ENCODE results near the gene KLK1. TPM values are rescaled to one million over a fixed set of nuclear protein-coding genes. Genes with fewer than 3 reads are reported as not detected.

KLK1 gene
- polyA plus RNA-seq, 2 of the 4 experiments (the other 2 are of a cell fraction): 0.30 TPM; not detected in 1

- no peak for TF ChIP-seq HOXB13 (CRISPR knock-in tag; IDR thresholded peaks at IDR 0.05; ENCODE audit: low read depth)
- TF ChIP-seq ESRRA (IDR thresholded peaks at IDR 0.05; ENCODE audit: borderline replicate concordance, low read length): no peak
- TF ChIP-seq RAD21 (conservative IDR thresholded peaks at IDR 0.05 in 1 of 2, IDR thresholded peaks at IDR 0.05 in 1 of 2): no peak
- TF ChIP-seq REST (IDR thresholded peaks at IDR 0.05): no peak
- TF ChIP-seq, protein P1, sequence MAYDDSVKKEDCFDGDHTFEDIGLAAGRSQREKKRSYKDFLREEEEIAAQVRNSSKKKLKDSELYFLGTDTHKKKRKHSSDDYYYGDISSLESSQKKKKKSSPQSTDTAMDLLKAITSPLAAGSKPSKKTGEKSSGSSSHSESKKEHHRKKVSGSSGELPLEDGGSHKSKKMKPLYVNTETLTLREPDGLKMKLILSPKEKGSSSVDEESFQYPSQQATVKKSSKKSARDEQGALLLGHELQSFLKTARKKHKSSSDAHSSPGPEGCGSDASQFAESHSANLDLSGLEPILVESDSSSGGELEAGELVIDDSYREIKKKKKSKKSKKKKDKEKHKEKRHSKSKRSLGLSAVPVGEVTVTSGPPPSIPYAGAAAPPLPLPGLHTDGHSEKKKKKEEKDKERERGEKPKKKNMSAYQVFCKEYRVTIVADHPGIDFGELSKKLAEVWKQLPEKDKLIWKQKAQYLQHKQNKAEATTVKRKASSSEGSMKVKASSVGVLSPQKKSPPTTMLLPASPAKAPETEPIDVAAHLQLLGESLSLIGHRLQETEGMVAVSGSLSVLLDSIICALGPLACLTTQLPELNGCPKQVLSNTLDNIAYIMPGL (CRISPR knock-in tag; IDR thresholded peaks at IDR 0.05; ENCODE audit: borderline replicate concordance): no peak
- TF ChIP-seq GATA3 (IDR thresholded peaks at IDR 0.05; ENCODE audit: borderline replicate concordance): no peak
- TF ChIP-seq CEBPB (IDR thresholded peaks at IDR 0.05): no peak
- TF ChIP-seq ZSCAN20 (CRISPR knock-in tag; IDR thresholded peaks at IDR 0.05): no peak
- TF ChIP-seq POLR2A (IDR thresholded peaks at IDR 0.05; ENCODE audit: low read length): no peak
- no peak for TF ChIP-seq SREBF2 (IDR thresholded peaks at IDR 0.05)
- no peak for TF ChIP-seq CBX8 (IDR thresholded peaks at IDR 0.05)
- Histone ChIP-seq H3K9me3 (no peaks in the 10 kb centered on the region), H3K4me1 (peaks cover 9% of the 10 kb centered on the region; the same call in 2 of the 3 replicates), H3K27ac (no peak overlapping the region), H3K4me3 (no peak overlapping the region), H3K4me2 (no peak overlapping the region)
- CTCF ChIA-PET: interaction anchor here (1.0 to 11.9 kb wide), 10 partner anchors 8 to 305 kb away, joined by 3 to 121 read pairs (median 6); no protein-coding TSS in a partner anchor
- DNase-seq (ENCODE audit: low read depth in 1 of 2, low spot score in 1 of 2): no peak
- no peak for FAIRE-seq
- peak; percentile 0 to 1; a peak in 2 of 6 replicates for ATAC-seq
- POLR2A ChIA-PET: interaction anchor here (0.6 to 0.8 kb wide), 2 partner anchors 10 to 248 kb away, joined by 3 to 4 read pairs; no protein-coding TSS in a partner anchor
- 75% methylated on average over 44 of the region's 47 CpGs for WGBS (ENCODE audit: missing lambda C conversion rate)
These were observed 31.9 kb downstream of the KLK1 start for GRCh38 chr19:50791594-50792271.

DNA sequence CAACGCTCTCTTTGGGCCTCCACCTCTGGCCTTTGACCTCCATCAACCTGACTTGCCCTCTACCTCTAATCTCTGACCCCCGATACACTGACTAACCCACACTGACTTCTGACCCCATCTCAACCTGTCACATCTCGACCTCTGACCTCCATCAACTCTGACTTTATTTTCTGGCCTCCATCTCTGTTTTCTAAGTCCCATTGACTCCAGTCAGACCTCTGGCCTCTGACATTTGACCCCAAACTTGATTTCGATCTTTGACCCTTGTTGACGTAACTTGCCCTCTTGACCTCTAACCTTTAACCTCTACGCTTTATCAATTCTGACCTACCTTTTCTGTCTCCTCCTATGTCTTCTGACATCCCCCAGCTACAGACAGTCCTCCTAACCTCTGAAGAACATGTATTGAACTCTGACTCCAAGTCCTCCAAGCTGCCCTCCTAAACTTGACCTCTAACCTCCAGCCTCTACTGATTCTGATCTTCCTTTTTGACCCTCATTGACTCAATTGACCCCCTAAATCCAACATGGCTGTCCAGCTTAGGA is 32.6 kb downstream of the KLK1 start:
- DNase-seq (ENCODE audit: low read depth in 1 of 2, low spot score in 1 of 2): no peak
- peaks cover 9% of the 10 kb centered on the region; the same call in 2 of the 3 replicates for H3K4me1 ChIP-seq
- no peak for FAIRE-seq
- ChIA-PET CTCF (interaction anchor here (1.0 to 11.9 kb wide), 6 partner anchors 10 to 253 kb away, joined by 3 to 121 read pairs (median 6); no protein-coding TSS in a partner anchor), POLR2A (no interaction called here)
- H3K9me3 ChIP-seq: no peaks in the 10 kb centered on the region
- H3K27ac ChIP-seq: no peak overlapping the region
- ATAC-seq: no peak
- 86% methylated on average over 6 of the region's 6 CpGs for WGBS (ENCODE audit: missing lambda C conversion rate)
- H3K4me2 ChIP-seq: no peak overlapping the region
- H3K4me3 ChIP-seq: no peak overlapping the region
- TF ChIP-seq POLR2A (IDR thresholded peaks at IDR 0.05; ENCODE audit: low read length) (no peak), REST (IDR thresholded peaks at IDR 0.05) (no peak), RARB (CRISPR knock-in tag; IDR thresholded peaks at IDR 0.05) (peak; percentile 52; the same call in 1 of the 2 replicates), PHF8 (IDR thresholded peaks at IDR 0.05; ENCODE audit: borderline replicate concordance, low read depth) (no peak), ZFP36 (IDR thresholded peaks at IDR 0.05; ENCODE audit: borderline replicate concordance, partially characterized antibody) (no peak), FOSB (CRISPR knock-in tag; IDR thresholded peaks at IDR 0.05) (no peak), KDM5A (IDR thresholded peaks at IDR 0.05) (no peak), FOSL2 (IDR thresholded peaks at IDR 0.05) (no peak), FOSL2 (CRISPR knock-in tag; IDR thresholded peaks at IDR 0.05) (0 out of 2 replicates have a peak, but pooled peaks have one; percentile 12), RCOR1 (IDR thresholded peaks at IDR 0.05; ENCODE audit: low read depth, low read length) (0 out of 2 replicates have a peak, but pooled peaks have one; percentile 46), CEBPB (IDR thresholded peaks at IDR 0.05) (no peak), NR3C1 (IDR thresholded peaks at IDR 0.05) (no peak), HOXA7 (CRISPR knock-in tag; IDR thresholded peaks at IDR 0.05) (no peak), ESRRA (IDR thresholded peaks at IDR 0.05; ENCODE audit: borderline replicate concordance, low read length) (peak; percentile 93), CHD2 (IDR thresholded peaks at IDR 0.05; ENCODE audit: low read length, partially characterized antibody) (peak; percentile 19), HDAC2 (IDR thresholded peaks at IDR 0.05) (no peak), NPAS2 (CRISPR knock-in tag; IDR thresholded peaks at IDR 0.05; ENCODE audit: borderline replicate concordance) (no peak), MAX (IDR thresholded peaks at IDR 0.05) (no peak)
- TF ChIP-seq, protein P2, sequence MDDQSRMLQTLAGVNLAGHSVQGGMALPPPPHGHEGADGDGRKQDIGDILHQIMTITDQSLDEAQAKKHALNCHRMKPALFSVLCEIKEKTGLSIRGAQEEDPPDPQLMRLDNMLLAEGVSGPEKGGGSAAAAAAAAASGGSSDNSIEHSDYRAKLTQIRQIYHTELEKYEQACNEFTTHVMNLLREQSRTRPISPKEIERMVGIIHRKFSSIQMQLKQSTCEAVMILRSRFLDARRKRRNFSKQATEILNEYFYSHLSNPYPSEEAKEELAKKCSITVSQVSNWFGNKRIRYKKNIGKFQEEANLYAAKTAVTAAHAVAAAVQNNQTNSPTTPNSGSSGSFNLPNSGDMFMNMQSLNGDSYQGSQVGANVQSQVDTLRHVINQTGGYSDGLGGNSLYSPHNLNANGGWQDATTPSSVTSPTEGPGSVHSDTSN (IDR thresholded peaks at IDR 0.05): no peak
